K562 (cell line): ENCODE data around the gene CXCL16. TPM values are rescaled to one million over a fixed set of nuclear protein-coding genes. Genes with fewer than 3 reads are reported as not detected.

Experiments
- CBFA2T3 ChIP-seq: fragments of 450-650 bp; IDR thresholded peaks from 2 replicates; pipeline ENCODE4 v1.6.1; 2017
- GMEB1 ChIP-seq: fragments of 250-450 bp; sonication (Bioruptor Pico); IDR thresholded peaks from 2 replicates; pipeline ENCODE4 v1.4.0; 2020; ENCODE audit warnings: mild to moderate bottlenecking
- HDGF ChIP-seq: fragments of 450-650 bp; IDR thresholded peaks from 2 replicates; pipeline ENCODE4 v1.6.1; 2016
- MTA1 ChIP-seq: fragments of 450-650 bp; IDR thresholded peaks from 2 replicates; pipeline ENCODE4 v1.6.1; 2017; ENCODE audit warnings: borderline replicate concordance
- NCOA1 ChIP-seq: fragments of 450-650 bp; IDR thresholded peaks from 2 replicates; pipeline ENCODE4 v1.6.1; 2016; ENCODE audit warnings: low read depth
- NR1H2 ChIP-seq: sonication (generic); formaldehyde crosslinking; IDR thresholded peaks from 2 replicates; pipeline ENCODE4 v1.4.0; 2020; ENCODE audit warnings: mild to moderate bottlenecking, missing genetic modification reagents
- PATZ1 ChIP-seq: fragments of 250-450 bp; sonication (Bioruptor Pico); IDR thresholded peaks from 2 replicates; pipeline ENCODE4 v1.5.0; 2020; ENCODE audit warnings: mild to moderate bottlenecking, borderline replicate concordance
- TRIM28 ChIP-seq: fragments of 450-650 bp; IDR thresholded peaks from 2 replicates; pipeline ENCODE4 v1.6.1; 2017
- ZC3H11A ChIP-seq: IDR thresholded peaks from 2 replicates; pipeline ENCODE4 v1.6.1; 2012; ENCODE audit warnings: low read depth, low read length, improper control_type of control experiment
- ZNF174 ChIP-seq: fragments of 250-450 bp; sonication (Bioruptor Pico); IDR thresholded peaks from 2 replicates; pipeline ENCODE4 v1.4.0; 2020; ENCODE audit warnings: mild to moderate bottlenecking
- ZNF318 ChIP-seq, 2 experiments: fragments of 450-650 bp; IDR thresholded peaks; 2 replicates each; pipeline ENCODE4 v1.6.1; 2016; ENCODE audit warnings: mild to moderate bottlenecking in 2 of 2, borderline replicate concordance in 1 of 2, low read depth in 1 of 2, moderate library complexity in 1 of 2
- polyA plus RNA-seq, 8 experiments: library from polyadenylated mRNA; depleted of rRNA in 4 of 8; stranded (reverse) in 5 of 8; unstranded in 3 of 8; fragments of >200 nt; fragmentation: Nextera tagmentation in 2 of 8; fragmentation: Illumina TruSeq in 1 of 8; extraction: Ambion mirVana in 2 of 8; extraction: Trizol in 1 of 8; gene quantifications; 2 replicates each; pipeline versions ENCODE4 v1.2.1 to v1.2.3, GENCODE V29; 2011 to 2014; ENCODE audit warnings: inconsistent platforms in 1 of 8, missing spikeins in 1 of 8
- total RNA-seq, 7 experiments: library from RNA; depleted of rRNA in 6 of 7; stranded (reverse); fragments of >200 nt in 6 of 7; fragmentation: Illumina TruSeq in 2 of 7; extraction: Trizol in 2 of 7; gene quantifications; 2 replicates each; pipeline versions ENCODE4 v1.2.1 to v1.2.3, GENCODE V29; 2011 to 2021; ENCODE audit warnings: low replicate concordance in 1 of 7

Gene CXCL16
- total and polyA plus RNA-seq, 9 of the 15 experiments (the other 6 are each of a cell fraction or from before 2014, with no cell fraction given) = 0.05 to 0.68 (median 0.22) TPM; not detected in 2

- TF ChIP-seq ZNF318 (IDR thresholded peaks at IDR 0.05; ENCODE audit: borderline replicate concordance in 1 of 2, low read depth in 1 of 2) (peak in 1 of 2 experiments; percentile 94; a peak in 2 of 4 replicates), TRIM28 (no peak), NCOA1 (peak; percentile 44; the same call in 1 of the 2 replicates), GMEB1 (CRISPR knock-in tag) (no peak), HDGF (no peak), ZC3H11A (no peak), ZNF174 (CRISPR knock-in tag) (no peak), NR1H2 (no peak), CBFA2T3 (peak; percentile 93), PATZ1 (CRISPR knock-in tag) (no peak), MTA1 (peak; percentile 53; the same call in 1 of the 2 replicates)
These were observed 18.3 kb downstream of the CXCL16 start (continued) for GRCh38 chr17:4721203-4722135.
